NOMO-1 treated with DMSO at 0.1 percent for 48 hours (cell line): Measurements from ENCODE around the gene SYNJ2BP.

Experiments
- DNase-seq: peaks from one replicate; lab custom pipeline; 2025; ENCODE audit not compliant: unreplicated experiment; lab: John Stamatoyannopoulos, UW

SYNJ2BP gene

DNA sequence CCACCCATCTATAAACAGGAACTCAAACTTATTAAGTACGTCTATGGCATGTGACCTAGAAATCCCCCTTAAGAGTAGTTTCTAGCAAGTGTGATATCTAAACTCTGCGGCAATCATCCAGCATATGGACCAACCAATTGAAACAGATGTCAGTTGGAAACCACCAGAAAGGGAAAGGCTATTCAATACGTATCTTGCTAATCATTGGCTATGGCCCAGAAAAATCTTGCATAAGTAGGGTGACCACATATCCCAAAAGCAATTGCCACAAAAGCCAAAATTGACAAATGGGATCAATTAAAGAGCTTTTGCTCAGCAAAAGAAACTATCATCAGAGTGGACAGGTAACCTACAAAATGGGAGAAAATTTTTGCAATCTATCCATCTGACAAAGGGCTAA lies 24.2 kb downstream of the SYNJ2BP start:
- DNase-seq: no peak

DNA sequence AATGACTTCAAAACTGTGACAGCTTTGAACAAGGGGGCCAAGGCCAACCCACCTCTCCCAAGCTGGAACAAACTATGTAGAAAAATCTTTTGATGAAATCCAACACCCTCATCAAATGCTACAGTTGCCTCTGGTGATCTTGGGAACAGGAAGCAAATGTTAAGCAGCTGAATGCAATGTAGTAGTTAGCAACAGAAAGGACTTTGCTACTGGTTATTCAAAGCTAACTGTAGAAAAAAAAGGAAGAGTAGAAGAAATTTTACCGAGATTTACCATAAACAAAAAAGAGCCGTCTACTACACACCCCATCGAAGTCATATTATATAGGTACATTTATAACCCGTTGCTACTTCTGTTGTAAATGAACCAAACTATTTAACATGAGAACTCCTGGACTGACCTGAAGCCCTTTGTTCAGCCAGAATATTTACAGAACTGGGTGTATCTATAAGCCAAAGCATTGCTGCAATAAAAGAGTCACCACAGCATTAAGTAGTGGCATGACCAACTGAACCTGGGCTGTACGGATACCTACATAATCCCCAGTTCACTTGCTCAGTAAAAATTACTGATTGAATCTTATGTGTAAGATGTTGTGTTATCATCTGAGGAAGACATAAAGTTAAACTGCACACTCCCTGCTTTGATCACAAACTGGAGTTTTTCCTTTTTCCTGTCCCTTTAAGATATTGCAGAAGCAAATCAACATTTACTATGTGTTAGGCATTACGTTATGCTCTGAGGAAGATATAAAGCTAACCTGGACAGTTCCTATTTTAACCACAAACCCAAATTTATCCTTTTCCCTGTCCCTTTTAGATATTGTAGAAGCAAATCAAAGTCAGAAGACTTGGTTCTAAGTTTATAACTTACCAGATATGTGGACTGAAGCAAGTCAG lies 25.1 kb downstream of the SYNJ2BP start:
- DNase-seq: no peak

DNA sequence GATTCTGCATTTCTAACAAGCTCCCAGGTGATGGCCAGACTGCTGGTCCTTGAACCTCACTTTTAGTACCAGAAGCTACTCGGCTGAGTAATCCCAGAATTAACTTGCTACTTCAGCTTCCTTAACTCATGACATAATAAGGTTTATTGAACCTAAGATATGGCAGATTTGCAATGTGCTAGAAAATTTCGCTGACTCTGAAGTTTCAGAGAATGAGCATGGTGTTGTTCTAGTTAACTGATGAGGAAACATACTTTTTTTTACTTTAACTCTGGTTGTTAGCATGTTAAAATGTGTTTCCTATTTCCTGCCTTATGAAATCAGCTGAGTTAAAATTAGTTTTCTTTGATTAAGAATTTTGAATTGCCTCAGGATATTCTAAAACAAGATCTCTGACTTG lies 34.4 kb downstream of the SYNJ2BP start:
- DNase-seq: peak; percentile 11

DNA sequence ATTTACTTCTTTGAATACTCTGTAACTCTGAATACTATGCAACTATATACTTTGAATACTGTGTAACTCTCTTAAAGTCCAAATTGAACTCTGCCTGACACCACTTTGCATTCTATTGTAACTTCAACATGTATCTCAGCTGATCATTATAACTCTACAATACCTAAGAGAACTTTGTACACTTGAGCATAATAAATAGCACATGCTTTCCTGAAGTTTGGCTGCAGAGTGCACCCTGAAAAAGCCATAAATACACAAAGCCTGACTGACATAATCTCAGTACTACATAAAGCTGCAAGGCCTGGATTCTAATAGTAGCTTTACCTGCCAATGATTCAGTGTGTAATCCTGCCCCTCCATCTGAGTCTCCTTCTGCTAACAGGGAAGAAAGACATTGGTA lies 36.1 kb downstream of the SYNJ2BP start:
- no peak for DNase-seq

DNA sequence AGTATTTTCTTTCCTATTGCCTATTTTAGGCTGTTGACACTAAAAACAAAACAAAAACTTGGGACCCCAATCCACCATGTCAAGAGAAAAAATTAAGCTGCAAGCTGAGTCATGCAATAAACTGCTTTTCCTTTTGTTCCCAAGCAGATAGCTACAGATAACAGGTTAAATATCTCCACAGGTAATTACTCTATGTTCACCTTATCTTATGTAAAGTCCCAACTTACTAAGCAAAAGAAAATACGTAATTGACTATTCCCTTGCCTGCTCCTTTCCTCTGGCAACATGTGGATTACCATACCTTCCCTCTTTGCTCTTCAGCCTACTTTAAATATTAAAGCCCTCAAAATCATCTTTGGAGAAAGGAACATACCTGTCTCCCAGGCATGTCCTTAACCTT lies 38.2 kb downstream of the SYNJ2BP start:
- DNase-seq: no peak
